ENCODE measurements around the gene KLHDC8A.

- TF ChIP-seq POLR2AphosphoS5 (IDR thresholded peaks at IDR 0.05) (no peak), CTCF (IDR thresholded peaks at IDR 0.05) (no peak)
Observed at GRCh38 chr1:205382561-205382960, 25.8 kb upstream of the KLHDC8A start.
